ENCODE results near the gene CEND1. TPM values are rescaled to one million over a fixed set of nuclear protein-coding genes. Genes with fewer than 3 reads are reported as not detected.

CEND1 gene
- total RNA-seq, 1 donor from 2014 or later = 0.27 TPM

GRCh38 chr11:836700-837099, 46.8 kb upstream of the CEND1 start:
- H3K27me3 Mint-ChIP-seq = peaks cover 3% of the 10 kb centered on the region
- intact Hi-C loops (cut with micrococcal nuclease) = no loop called here

GRCh38 chr11:836274-836673, 46.4 kb upstream of the CEND1 start:
- no peak for TF ChIP-seq CTCF (IDR thresholded peaks at IDR 0.05)
- peaks cover 3% of the 10 kb centered on the region for H3K27me3 Mint-ChIP-seq
- ATAC-seq (ENCODE audit: low read depth) (no peak), DNase-seq (no peak)
- CTCF ChIA-PET = no interaction called here
- POLR2A ChIA-PET = interaction anchor here (0.7 kb wide), 1 partner anchor 20 kb away, joined by 5 read pairs; no protein-coding TSS in a partner anchor
- H3K27ac Mint-ChIP-seq = no peak overlapping the region
- H3K36me3 Mint-ChIP-seq (ENCODE audit: low read depth) = peaks cover 33% of the 10 kb centered on the region
- no peak overlapping the region for H3K4me3 Mint-ChIP-seq
- peaks cover 29% of the 10 kb centered on the region for H3K4me1 Mint-ChIP-seq
- no peaks in the 10 kb centered on the region for H3K9me3 Mint-ChIP-seq
- intact Hi-C loops (cut with micrococcal nuclease) = no loop called here

More at GRCh38 chr11:836700-837099, 46.8 kb upstream of the CEND1 start:
- TF ChIP-seq CTCF (IDR thresholded peaks at IDR 0.05) = no peak
- CTCF ChIA-PET = no interaction called here
- Mint-ChIP-seq H3K4me1 (peaks cover 29% of the 10 kb centered on the region), H3K36me3 (ENCODE audit: low read depth) (peaks cover 33% of the 10 kb centered on the region), H3K27ac (no peak overlapping the region), H3K4me3 (no peak overlapping the region), H3K9me3 (no peaks in the 10 kb centered on the region)
- no peak for ATAC-seq (ENCODE audit: low read depth)
- DNase-seq = no peak
- POLR2A ChIA-PET = interaction anchor here (0.7 kb wide), 1 partner anchor 21 kb away, joined by 5 read pairs; no protein-coding TSS in a partner anchor

GRCh38 chr11:834371-835316, 44.8 kb upstream of the CEND1 start:
- Mint-ChIP-seq H3K9me3 (no peaks in the 10 kb centered on the region), H3K4me3 (peak overlapping the region; percentile 38), H3K27ac (no peak overlapping the region), H3K27me3 (peaks cover 3% of the 10 kb centered on the region), H3K36me3 (ENCODE audit: low read depth) (peaks cover 20% of the 10 kb centered on the region), H3K4me1 (peaks cover 25% of the 10 kb centered on the region)
- ATAC-seq (ENCODE audit: low read depth) (no peak), DNase-seq (no peak)
- intact Hi-C loops (cut with micrococcal nuclease) = loop anchor here (5.0 kb wide), 1 partner anchor 37 kb away; the partner anchor contains the start of gene SLC25A22
- ChIA-PET CTCF (interaction anchor here (1.4 kb wide), 1 partner anchor 9 kb away, joined by 4 read pairs; the partner anchor contains the start of gene TSPAN4), POLR2A (interaction anchor here (0.7 to 8.3 kb wide), 5 partner anchors 8 to 30 kb away, joined by 3 to 104 read pairs (median 3); partner anchors contain the start of genes PNPLA2, POLR2L, RPLP2 and TSPAN4)
- TF ChIP-seq CTCF (IDR thresholded peaks at IDR 0.05) = no peak

GRCh38 chr11:833849-834311, 44.0 kb upstream of the CEND1 start:
- intact Hi-C loops (cut with micrococcal nuclease) = loop anchor here (5.0 kb wide), 1 partner anchor 37 kb away; the partner anchor contains the start of gene SLC25A22
- H3K4me3 Mint-ChIP-seq = peak overlapping the region; percentile 64
- no peak for ATAC-seq (ENCODE audit: low read depth)
- H3K4me1 Mint-ChIP-seq = peaks cover 33% of the 10 kb centered on the region
- ChIA-PET CTCF (interaction anchor here (1.4 kb wide), 1 partner anchor 9 kb away, joined by 4 read pairs; the partner anchor contains the start of gene TSPAN4), POLR2A (interaction anchor here (0.9 to 8.3 kb wide), 4 partner anchors 9 to 24 kb away, joined by 3 to 104 read pairs (median 21); partner anchors contain the start of genes PNPLA2, POLR2L, RPLP2 and TSPAN4)
- no peak for DNase-seq
- peaks cover 3% of the 10 kb centered on the region for H3K27me3 Mint-ChIP-seq
- no peak for TF ChIP-seq CTCF (IDR thresholded peaks at IDR 0.05)
- H3K27ac Mint-ChIP-seq = no peak overlapping the region
- peaks cover 15% of the 10 kb centered on the region for H3K36me3 Mint-ChIP-seq (ENCODE audit: low read depth)
- no peaks in the 10 kb centered on the region for H3K9me3 Mint-ChIP-seq
